ENCODE results near the gene TRDMT1. TPM values are rescaled to one million over a fixed set of nuclear protein-coding genes. Genes with fewer than 3 reads are reported as not detected.

TRDMT1 gene
- total RNA-seq, 1 donor from 2014 or later, result 5.9 TPM

- no peak overlapping the region for H2AFZ ChIP-seq (ENCODE audit: low read depth, low read length)
Observed at GRCh38 chr10:17123961-17124360, 77.5 kb downstream of the TRDMT1 start.

GRCh38 chr10:17122726-17123661 is 78.5 kb downstream of the TRDMT1 start:
- H2AFZ ChIP-seq (ENCODE audit: low read depth, low read length), result no peak overlapping the region

More at GRCh38 chr10:17123961-17124360, 77.5 kb downstream of the TRDMT1 start:
- no peak overlapping the region for H3K27ac Mint-ChIP-seq (ENCODE audit: unreplicated experiment)
- peaks cover 27% of the 10 kb centered on the region for H3K4me1 Mint-ChIP-seq (ENCODE audit: low read depth, unreplicated experiment)
- Histone ChIP-seq H3K4me1 (ENCODE audit: insufficient read depth, low read length) (peaks cover 14% of the 10 kb centered on the region), H3K27ac (ENCODE audit: low read depth, low read length) (peak overlapping the region; percentile 83), H3K79me2 (ENCODE audit: insufficient read depth, low read length) (no peaks in the 10 kb centered on the region), H3K4me2 (ENCODE audit: low read length) (peak overlapping the region; percentile 63), H3K9me3 (ENCODE audit: insufficient read depth, low read depth, low read length) (no peaks in the 10 kb centered on the region), H3K27me3 (ENCODE audit: insufficient read depth, low read length) (no peaks in the 10 kb centered on the region), H3K9ac (ENCODE audit: low read length) (peak overlapping the region; percentile 36), H4K20me1 (ENCODE audit: insufficient read depth, low read length) (no peaks in the 10 kb centered on the region), H3K4me3 (ENCODE audit: insufficient read depth, low read depth, low read length) (no peak overlapping the region), H3K36me3 (ENCODE audit: insufficient read depth, low read length) (no peaks in the 10 kb centered on the region)
- DNase-seq (ENCODE audit: low read depth) (no peak), FAIRE-seq (no peak)
- no peaks in the 10 kb centered on the region for H3K36me3 Mint-ChIP-seq (ENCODE audit: low read depth, unreplicated experiment)
- no peaks in the 10 kb centered on the region for H3K27me3 Mint-ChIP-seq (ENCODE audit: low read depth, unreplicated experiment)
- no peak overlapping the region for H3K4me3 Mint-ChIP-seq (ENCODE audit: unreplicated experiment)
- no peak for TF ChIP-seq EZH2 (IDR thresholded peaks at IDR 0.05; ENCODE audit: insufficient read depth, low read length)
- TF ChIP-seq CTCF (IDR thresholded peaks at IDR 0.05; ENCODE audit: insufficient read depth, low read depth, low read length), result no peak
- H3K9me3 Mint-ChIP-seq (ENCODE audit: unreplicated experiment), result no peaks in the 10 kb centered on the region

More at GRCh38 chr10:17122726-17123661, 78.5 kb downstream of the TRDMT1 start:
- peaks cover 27% of the 10 kb centered on the region for H3K4me1 Mint-ChIP-seq (ENCODE audit: low read depth, unreplicated experiment)
- no peak overlapping the region for H3K4me3 Mint-ChIP-seq (ENCODE audit: unreplicated experiment)
- DNase-seq (ENCODE audit: low read depth) (peak; percentile 91), FAIRE-seq (peak; percentile 50)
- H3K9me3 ChIP-seq (ENCODE audit: insufficient read depth, low read depth, low read length), result no peaks in the 10 kb centered on the region
- no peaks in the 10 kb centered on the region for H3K27me3 ChIP-seq (ENCODE audit: insufficient read depth, low read length)
- H4K20me1 ChIP-seq (ENCODE audit: insufficient read depth, low read length), result no peaks in the 10 kb centered on the region
- no peak overlapping the region for H3K4me3 ChIP-seq (ENCODE audit: insufficient read depth, low read depth, low read length)
- peaks cover 14% of the 10 kb centered on the region for H3K4me1 ChIP-seq (ENCODE audit: insufficient read depth, low read length)
- H3K27me3 Mint-ChIP-seq (ENCODE audit: low read depth, unreplicated experiment), result no peaks in the 10 kb centered on the region
- peak overlapping the region; percentile 38 for H3K9ac ChIP-seq (ENCODE audit: low read length)
- H3K4me2 ChIP-seq (ENCODE audit: low read length), result peak overlapping the region; percentile 63
- H3K36me3 Mint-ChIP-seq (ENCODE audit: low read depth, unreplicated experiment), result no peaks in the 10 kb centered on the region
- TF ChIP-seq EZH2 (IDR thresholded peaks at IDR 0.05; ENCODE audit: insufficient read depth, low read length) (no peak), CTCF (IDR thresholded peaks at IDR 0.05; ENCODE audit: insufficient read depth, low read depth, low read length) (no peak)
- no peak overlapping the region for H3K27ac Mint-ChIP-seq (ENCODE audit: unreplicated experiment)
- H3K27ac ChIP-seq (ENCODE audit: low read depth, low read length), result peak overlapping the region; percentile 83
- no peaks in the 10 kb centered on the region for H3K79me2 ChIP-seq (ENCODE audit: insufficient read depth, low read length)
- no peaks in the 10 kb centered on the region for H3K9me3 Mint-ChIP-seq (ENCODE audit: unreplicated experiment)
- H3K36me3 ChIP-seq (ENCODE audit: insufficient read depth, low read length), result no peaks in the 10 kb centered on the region
